ENCODE data around the gene DPP6.

GRCh38 chr7:154854836-154855235 is 802.6 kb downstream of the DPP6 start:
- TF ChIP-seq CTCF (IDR thresholded peaks at IDR 0.05) (no peak), POLR2A (IDR thresholded peaks at IDR 0.05) (no peak)
